GM23338 (cell line): ENCODE data around the gene USP1. TPM values are rescaled to one million over a fixed set of nuclear protein-coding genes. Genes with fewer than 3 reads are reported as not detected.

Experiments
- ATAC-seq: fragments of 200-7000 bp; cut with Tn5 transposase; 3 replicates; pipeline ENCODE4 v1.9.1; 2020
- DNase-seq: peaks from one replicate; pipeline ENCODE4 v3.0.0-alpha.2; 2015; ENCODE audit warnings: low spot score
- H2AFZ ChIP-seq: fragments of 200-600 bp; sonication (generic); 2 replicates; pipeline ENCODE4 v1.8.0; 2016; ENCODE audit warnings: antibody characterized with exemption, mild to moderate bottlenecking, moderate library complexity
- H3F3A ChIP-seq: fragments of 200-600 bp; sonication (generic); replicated peaks from 2 replicates; pipeline ENCODE4 v1.8.0; 2017; ENCODE audit warnings: antibody characterized with exemption, mixed run types, low read depth
- H3K27ac ChIP-seq: fragments of 200-600 bp; sonication (generic); 2 replicates; pipeline ENCODE4 v1.6.1; 2016; ENCODE audit warnings: low read depth
- H3K27me3 ChIP-seq: fragments of 200-600 bp; sonication (generic); 2 replicates; pipeline ENCODE4 v1.8.0; 2016; ENCODE audit warnings: mild to moderate bottlenecking, mixed run types, moderate library complexity; ENCODE audit not compliant: insufficient read depth
- H3K36me3 ChIP-seq: fragments of 200-600 bp; sonication (generic); 2 replicates; pipeline ENCODE4 v1.8.0; 2016; ENCODE audit warnings: mild to moderate bottlenecking; ENCODE audit not compliant: insufficient read depth
- H3K4me1 ChIP-seq: fragments of 200-600 bp; sonication (generic); 2 replicates; pipeline ENCODE4 v1.8.0; 2016; ENCODE audit warnings: mild to moderate bottlenecking, moderate library complexity; ENCODE audit not compliant: insufficient read depth
- H3K4me2 ChIP-seq: fragments of 200-600 bp; sonication (generic); 2 replicates; pipeline ENCODE4 v1.7.1; 2017; ENCODE audit warnings: mixed run types
- H3K4me3 ChIP-seq: fragments of 200-600 bp; sonication (generic); 2 replicates; pipeline ENCODE4 v1.6.1; 2016; ENCODE audit warnings: mixed run types
- H3K79me2 ChIP-seq: fragments of 200-600 bp; sonication (generic); replicated peaks from 2 replicates; pipeline ENCODE4 v1.8.0; 2017; ENCODE audit warnings: mild to moderate bottlenecking; ENCODE audit not compliant: insufficient read depth
- H3K9me2 ChIP-seq: fragments of 200-600 bp; sonication (generic); 2 replicates; pipeline ENCODE4 v1.8.0; 2017; ENCODE audit not compliant: insufficient read depth
- H4K20me1 ChIP-seq: fragments of 200-600 bp; sonication (generic); replicated peaks from 2 replicates; pipeline ENCODE4 v1.8.0; 2017; ENCODE audit warnings: mild to moderate bottlenecking; ENCODE audit not compliant: insufficient read depth
- H3K27ac Mint-ChIP-seq: 2 replicates; pipeline ENCODE4 v1.8.0; 2020; ENCODE audit warnings: inconsistent platforms, mild to moderate bottlenecking, moderate library complexity, mixed read lengths
- H3K27me3 Mint-ChIP-seq: 3 replicates; pipeline ENCODE4 v1.8.0; 2022; ENCODE audit warnings: low read depth, mild to moderate bottlenecking, moderate library complexity, mixed read lengths, inconsistent platforms; ENCODE audit not compliant: insufficient read depth, poor library complexity
- H3K36me3 Mint-ChIP-seq: 3 replicates; pipeline ENCODE4 v1.8.0; 2021; ENCODE audit warnings: low read depth, mild to moderate bottlenecking, inconsistent platforms, moderate library complexity, mixed read lengths
- H3K4me1 Mint-ChIP-seq: 3 replicates; pipeline ENCODE4 v1.8.0; 2020; ENCODE audit warnings: mild to moderate bottlenecking, inconsistent platforms, mixed read lengths
- H3K4me3 Mint-ChIP-seq: 3 replicates; pipeline ENCODE4 v1.8.0; 2021; ENCODE audit warnings: moderate library complexity, mild to moderate bottlenecking, inconsistent platforms, mixed read lengths
- H3K9me3 Mint-ChIP-seq: 3 replicates; pipeline ENCODE4 v1.8.0; 2020; ENCODE audit warnings: moderate library complexity, mild to moderate bottlenecking, inconsistent platforms, mixed read lengths
- CREB1 ChIP-seq: fragments of 250-450 bp; sonication (Bioruptor Pico); IDR thresholded peaks from 2 replicates; pipeline ENCODE4 v1.5.0; 2020; ENCODE audit warnings: low read depth, mild to moderate bottlenecking, moderate library complexity
- EZH2phosphoT487 ChIP-seq: fragments of 200-600 bp; sonication (generic); IDR thresholded peaks from one replicate; pipeline ENCODE4 v1.8.1; 2018; ENCODE audit warnings: antibody characterized with exemption; ENCODE audit not compliant: unreplicated experiment
- ZNF331 ChIP-seq: fragments of 250-450 bp; sonication (Bioruptor Pico); IDR thresholded peaks from 2 replicates; pipeline ENCODE4 v1.5.0; 2020; ENCODE audit warnings: low read depth, mild to moderate bottlenecking, moderate library complexity
- polyA plus RNA-seq: library from polyadenylated mRNA; unstranded; fragments of >200 nt; fragmentation: Nextera tagmentation; extraction: Ambion mirVana; gene quantifications from 2 replicates; pipeline ENCODE4 v1.2.1, GENCODE V29; 2016
- total RNA-seq: library from RNA; depleted of rRNA; stranded (reverse); fragments of >200 nt; shearing (Covaris generic); gene quantifications from 2 replicates; pipeline ENCODE4 v1.2.3, GENCODE V29; 2014
- TF ChIP-seq, protein P1 (sequence below): fragments of 250-450 bp; sonication (Bioruptor Pico); IDR thresholded peaks from 2 replicates; pipeline ENCODE4 v1.5.0; 2020; ENCODE audit warnings: mild to moderate bottlenecking, moderate library complexity
- TF ChIP-seq, protein P2 (sequence below): IDR thresholded peaks from one replicate; pipeline ENCODE4 v1.6.1; 2018; ENCODE audit warnings: antibody characterized with exemption; ENCODE audit not compliant: unreplicated experiment

The USP1 gene
- total and polyA plus RNA-seq, 2 experiments from 2014 or later: 45.6 to 74.6 TPM

DNA sequence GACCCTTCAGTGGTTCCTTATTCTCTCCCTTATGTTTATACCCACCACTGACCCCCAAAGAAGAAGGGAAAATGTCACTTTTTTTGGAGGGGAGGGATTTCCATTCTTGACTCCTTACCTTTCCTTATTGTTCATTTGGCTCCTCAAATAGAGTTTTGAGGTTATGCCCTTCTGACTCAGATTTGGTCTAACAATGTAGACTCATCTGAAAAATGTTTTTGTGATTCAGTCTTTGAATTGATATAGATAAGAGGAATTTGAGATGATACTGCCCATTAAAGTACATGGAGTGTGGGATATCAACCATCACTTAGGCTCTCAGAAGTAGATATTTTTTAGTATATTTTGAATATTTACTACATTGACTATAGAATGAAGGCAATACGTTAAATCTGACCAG is 16.1 kb downstream of the USP1 start (continued):
- TF ChIP-seq, protein P1, sequence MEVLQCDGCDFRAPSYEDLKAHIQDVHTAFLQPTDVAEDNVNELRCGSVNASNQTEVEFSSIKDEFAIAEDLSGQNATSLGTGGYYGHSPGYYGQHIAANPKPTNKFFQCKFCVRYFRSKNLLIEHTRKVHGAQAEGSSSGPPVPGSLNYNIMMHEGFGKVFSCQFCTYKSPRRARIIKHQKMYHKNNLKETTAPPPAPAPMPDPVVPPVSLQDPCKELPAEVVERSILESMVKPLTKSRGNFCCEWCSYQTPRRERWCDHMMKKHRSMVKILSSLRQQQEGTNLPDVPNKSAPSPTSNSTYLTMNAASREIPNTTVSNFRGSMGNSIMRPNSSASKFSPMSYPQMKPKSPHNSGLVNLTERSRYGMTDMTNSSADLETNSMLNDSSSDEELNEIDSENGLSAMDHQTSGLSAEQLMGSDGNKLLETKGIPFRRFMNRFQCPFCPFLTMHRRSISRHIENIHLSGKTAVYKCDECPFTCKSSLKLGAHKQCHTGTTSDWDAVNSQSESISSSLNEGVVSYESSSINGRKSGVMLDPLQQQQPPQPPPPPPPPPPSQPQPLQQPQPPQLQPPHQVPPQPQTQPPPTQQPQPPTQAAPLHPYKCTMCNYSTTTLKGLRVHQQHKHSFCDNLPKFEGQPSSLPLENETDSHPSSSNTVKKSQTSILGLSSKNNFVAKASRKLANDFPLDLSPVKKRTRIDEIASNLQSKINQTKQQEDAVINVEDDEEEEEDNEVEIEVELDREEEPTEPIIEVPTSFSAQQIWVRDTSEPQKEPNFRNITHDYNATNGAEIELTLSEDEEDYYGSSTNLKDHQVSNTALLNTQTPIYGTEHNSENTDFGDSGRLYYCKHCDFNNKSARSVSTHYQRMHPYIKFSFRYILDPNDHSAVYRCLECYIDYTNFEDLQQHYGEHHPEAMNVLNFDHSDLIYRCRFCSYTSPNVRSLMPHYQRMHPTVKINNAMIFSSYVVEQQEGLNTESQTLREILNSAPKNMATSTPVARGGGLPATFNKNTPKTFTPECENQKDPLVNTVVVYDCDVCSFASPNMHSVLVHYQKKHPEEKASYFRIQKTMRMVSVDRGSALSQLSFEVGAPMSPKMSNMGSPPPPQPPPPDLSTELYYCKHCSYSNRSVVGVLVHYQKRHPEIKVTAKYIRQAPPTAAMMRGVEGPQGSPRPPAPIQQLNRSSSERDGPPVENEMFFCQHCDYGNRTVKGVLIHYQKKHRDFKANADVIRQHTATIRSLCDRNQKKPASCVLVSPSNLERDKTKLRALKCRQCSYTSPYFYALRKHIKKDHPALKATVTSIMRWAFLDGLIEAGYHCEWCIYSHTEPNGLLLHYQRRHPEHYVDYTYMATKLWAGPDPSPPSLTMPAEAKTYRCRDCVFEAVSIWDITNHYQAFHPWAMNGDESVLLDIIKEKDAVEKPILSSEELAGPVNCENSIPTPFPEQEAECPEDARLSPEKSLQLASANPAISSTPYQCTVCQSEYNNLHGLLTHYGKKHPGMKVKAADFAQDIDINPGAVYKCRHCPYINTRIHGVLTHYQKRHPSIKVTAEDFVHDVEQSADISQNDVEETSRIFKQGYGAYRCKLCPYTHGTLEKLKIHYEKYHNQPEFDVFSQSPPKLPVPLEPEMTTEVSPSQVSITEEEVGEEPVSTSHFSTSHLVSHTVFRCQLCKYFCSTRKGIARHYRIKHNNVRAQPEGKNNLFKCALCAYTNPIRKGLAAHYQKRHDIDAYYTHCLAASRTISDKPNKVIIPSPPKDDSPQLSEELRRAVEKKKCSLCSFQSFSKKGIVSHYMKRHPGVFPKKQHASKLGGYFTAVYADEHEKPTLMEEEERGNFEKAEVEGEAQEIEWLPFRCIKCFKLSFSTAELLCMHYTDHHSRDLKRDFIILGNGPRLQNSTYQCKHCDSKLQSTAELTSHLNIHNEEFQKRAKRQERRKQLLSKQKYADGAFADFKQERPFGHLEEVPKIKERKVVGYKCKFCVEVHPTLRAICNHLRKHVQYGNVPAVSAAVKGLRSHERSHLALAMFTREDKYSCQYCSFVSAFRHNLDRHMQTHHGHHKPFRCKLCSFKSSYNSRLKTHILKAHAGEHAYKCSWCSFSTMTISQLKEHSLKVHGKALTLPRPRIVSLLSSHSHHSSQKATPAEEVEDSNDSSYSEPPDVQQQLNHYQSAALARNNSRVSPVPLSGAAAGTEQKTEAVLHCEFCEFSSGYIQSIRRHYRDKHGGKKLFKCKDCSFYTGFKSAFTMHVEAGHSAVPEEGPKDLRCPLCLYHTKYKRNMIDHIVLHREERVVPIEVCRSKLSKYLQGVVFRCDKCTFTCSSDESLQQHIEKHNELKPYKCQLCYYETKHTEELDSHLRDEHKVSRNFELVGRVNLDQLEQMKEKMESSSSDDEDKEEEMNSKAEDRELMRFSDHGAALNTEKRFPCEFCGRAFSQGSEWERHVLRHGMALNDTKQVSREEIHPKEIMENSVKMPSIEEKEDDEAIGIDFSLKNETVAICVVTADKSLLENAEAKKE (CRISPR knock-in tag): no peak
- TF ChIP-seq, protein P2, sequence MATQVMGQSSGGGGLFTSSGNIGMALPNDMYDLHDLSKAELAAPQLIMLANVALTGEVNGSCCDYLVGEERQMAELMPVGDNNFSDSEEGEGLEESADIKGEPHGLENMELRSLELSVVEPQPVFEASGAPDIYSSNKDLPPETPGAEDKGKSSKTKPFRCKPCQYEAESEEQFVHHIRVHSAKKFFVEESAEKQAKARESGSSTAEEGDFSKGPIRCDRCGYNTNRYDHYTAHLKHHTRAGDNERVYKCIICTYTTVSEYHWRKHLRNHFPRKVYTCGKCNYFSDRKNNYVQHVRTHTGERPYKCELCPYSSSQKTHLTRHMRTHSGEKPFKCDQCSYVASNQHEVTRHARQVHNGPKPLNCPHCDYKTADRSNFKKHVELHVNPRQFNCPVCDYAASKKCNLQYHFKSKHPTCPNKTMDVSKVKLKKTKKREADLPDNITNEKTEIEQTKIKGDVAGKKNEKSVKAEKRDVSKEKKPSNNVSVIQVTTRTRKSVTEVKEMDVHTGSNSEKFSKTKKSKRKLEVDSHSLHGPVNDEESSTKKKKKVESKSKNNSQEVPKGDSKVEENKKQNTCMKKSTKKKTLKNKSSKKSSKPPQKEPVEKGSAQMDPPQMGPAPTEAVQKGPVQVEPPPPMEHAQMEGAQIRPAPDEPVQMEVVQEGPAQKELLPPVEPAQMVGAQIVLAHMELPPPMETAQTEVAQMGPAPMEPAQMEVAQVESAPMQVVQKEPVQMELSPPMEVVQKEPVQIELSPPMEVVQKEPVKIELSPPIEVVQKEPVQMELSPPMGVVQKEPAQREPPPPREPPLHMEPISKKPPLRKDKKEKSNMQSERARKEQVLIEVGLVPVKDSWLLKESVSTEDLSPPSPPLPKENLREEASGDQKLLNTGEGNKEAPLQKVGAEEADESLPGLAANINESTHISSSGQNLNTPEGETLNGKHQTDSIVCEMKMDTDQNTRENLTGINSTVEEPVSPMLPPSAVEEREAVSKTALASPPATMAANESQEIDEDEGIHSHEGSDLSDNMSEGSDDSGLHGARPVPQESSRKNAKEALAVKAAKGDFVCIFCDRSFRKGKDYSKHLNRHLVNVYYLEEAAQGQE: no peak
- no peak for TF ChIP-seq CREB1 (CRISPR knock-in tag)
- no peak for TF ChIP-seq EZH2phosphoT487
- no peak for TF ChIP-seq ZNF331 (CRISPR knock-in tag)

DNA sequence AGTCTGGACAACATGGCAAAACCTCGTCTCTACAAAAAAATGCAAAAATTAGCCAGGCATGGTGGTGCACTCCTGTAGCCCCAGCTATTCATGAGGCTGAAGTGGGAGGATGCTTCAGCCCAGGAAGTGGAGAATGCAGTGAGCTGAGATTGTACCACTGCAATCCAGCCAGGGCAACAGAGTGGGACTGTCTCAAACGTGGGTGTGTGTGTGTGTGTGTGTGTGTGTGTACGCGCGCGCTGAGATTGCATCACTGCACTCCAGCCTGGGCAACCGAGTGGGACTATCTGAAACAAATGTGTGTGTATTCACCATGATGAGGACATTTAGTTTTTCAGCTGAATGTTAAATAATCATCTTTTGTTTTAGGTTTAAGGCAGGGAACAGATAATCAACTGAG is 21.1 kb downstream of the USP1 start:
- peaks cover 13% of the 10 kb centered on the region for H3K36me3 Mint-ChIP-seq
- Histone ChIP-seq H2AFZ (no peak overlapping the region), H3K4me3 (no peak overlapping the region), H3K9me2 (no peaks in the 10 kb centered on the region), H3K79me2 (no peaks in the 10 kb centered on the region), H3K27me3 (no peaks in the 10 kb centered on the region), H3K4me2 (no peak overlapping the region), H3K4me1 (no peaks in the 10 kb centered on the region), H4K20me1 (no peaks in the 10 kb centered on the region), H3K27ac (no peak overlapping the region), H3K36me3 (no peaks in the 10 kb centered on the region; the same call in 1 of the 2 replicates), H3F3A (no peaks in the 10 kb centered on the region)
- H3K4me3 Mint-ChIP-seq: no peak overlapping the region
- H3K4me1 Mint-ChIP-seq: no peaks in the 10 kb centered on the region; the same call in 2 of the 3 replicates
- ATAC-seq (no peak), DNase-seq (no peak)
- no peaks in the 10 kb centered on the region for H3K9me3 Mint-ChIP-seq
- H3K27ac Mint-ChIP-seq: no peak overlapping the region
- peaks cover 10% of the 10 kb centered on the region for H3K27me3 Mint-ChIP-seq
- TF ChIP-seq, protein P1 (CRISPR knock-in tag): no peak
